Uterus (tissue), 2 donors: ENCODE data around the gene MOBP.

Experiments
- CTCF ChIP-seq, 4 experiments: fragments of 200-600 bp in 2 of 4; fragments of 450-650 bp in 2 of 4; sonication (generic) in 2 of 4; IDR thresholded peaks; one replicate each; pipeline ENCODE4 v1.5.1; 2016 to 2019; ENCODE audit warnings: antibody characterized with exemption in 4 of 4, mild to moderate bottlenecking in 2 of 4, moderate library complexity in 1 of 4
- POLR2A ChIP-seq, 2 donors: fragments of 450-650 bp; IDR thresholded peaks; one replicate each; pipeline ENCODE4 v1.6.1; 2016; ENCODE audit warnings: antibody characterized with exemption in 2 of 2, mild to moderate bottlenecking in 1 of 2, moderate library complexity in 1 of 2

DNA sequence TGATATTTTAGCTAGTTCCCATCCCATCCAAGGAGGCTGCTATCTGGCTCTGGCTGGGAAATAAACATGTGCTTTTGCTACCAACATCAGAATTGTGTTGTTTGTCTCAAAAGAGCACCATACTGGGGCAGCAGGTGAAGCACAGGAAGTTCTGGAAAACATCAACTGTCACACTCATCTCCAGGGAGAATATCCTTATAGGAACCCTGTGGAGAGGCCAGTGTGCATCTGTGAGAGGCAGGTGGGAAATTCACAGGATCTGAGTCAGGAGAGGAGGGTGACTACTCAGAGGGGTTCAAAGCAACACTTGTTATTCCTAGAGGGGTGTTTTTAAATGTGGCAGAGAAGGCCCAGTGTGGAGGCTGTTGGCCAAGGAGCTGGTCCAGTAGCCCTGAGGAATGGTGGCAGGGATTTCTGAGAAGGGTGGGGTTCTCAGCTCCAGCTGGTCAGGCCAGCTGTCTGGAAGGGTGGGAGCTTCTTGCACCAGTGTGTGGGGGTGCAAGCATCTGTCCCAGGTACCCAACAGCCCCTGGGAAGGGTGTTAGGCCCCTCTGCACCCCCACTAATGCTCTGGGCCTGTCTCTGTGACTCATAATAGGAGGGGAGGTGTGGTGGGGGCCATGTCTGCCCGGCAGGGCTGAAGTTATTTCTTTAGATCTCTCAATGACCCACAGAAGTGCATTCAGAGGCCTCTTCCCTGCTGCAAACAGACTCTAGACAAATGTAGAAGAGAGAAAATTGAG lies 32.3 kb upstream of the MOBP start:
- TF ChIP-seq CTCF (IDR thresholded peaks at IDR 0.05) (no peak), POLR2A (IDR thresholded peaks at IDR 0.05) (no peak)
